ENCODE measurements around the gene CDHR1.

CDHR1 gene

GRCh38 chr10:84230359-84230758, 36.0 kb downstream of the CDHR1 start:
- DNase-seq (ENCODE audit: low read depth in 2 of 2), result no peak

- no peak for DNase-seq (ENCODE audit: low read depth in 2 of 2)
These were observed 38.0 kb downstream of the CDHR1 start for GRCh38 chr10:84232376-84232775.

GRCh38 chr10:84233940-84234339, 39.6 kb downstream of the CDHR1 start:
- DNase-seq (ENCODE audit: low read depth in 2 of 2), result no peak

- no peak for DNase-seq (ENCODE audit: low read depth in 2 of 2)
These were observed 40.1 kb downstream of the CDHR1 start for GRCh38 chr10:84234479-84234878.

GRCh38 chr10:84235096-84235495, 40.8 kb downstream of the CDHR1 start:
- DNase-seq (ENCODE audit: low read depth in 2 of 2), result no peak

GRCh38 chr10:84236807-84237198, 42.5 kb downstream of the CDHR1 start:
- DNase-seq (ENCODE audit: low read depth in 2 of 2), result no peak

GRCh38 chr10:84237199-84238051, 43.1 kb downstream of the CDHR1 start:
- no peak for DNase-seq (ENCODE audit: low read depth in 2 of 2)

- no peak for DNase-seq (ENCODE audit: low read depth in 2 of 2)
These were observed 44.6 kb downstream of the CDHR1 start for GRCh38 chr10:84238909-84239308.

- DNase-seq (ENCODE audit: low read depth in 2 of 2), result no peak
These were observed 47.0 kb downstream of the CDHR1 start, which contains the start of gene LRIT1 for GRCh38 chr10:84241185-84241790. LRIT1 (minus strand) TSS chr10:84241546; CDS start chr10:84241439, 107 bp downstream.

- no peak for DNase-seq (ENCODE audit: low read depth in 2 of 2)
These were observed 49.4 kb downstream of the CDHR1 start for GRCh38 chr10:84243759-84244158.

- no peak for DNase-seq (ENCODE audit: low read depth in 2 of 2)
These were observed 50.4 kb downstream of the CDHR1 start, which contains the start of gene RGR for GRCh38 chr10:84244651-84245270. RGR (plus strand) TSS chr10:84245053; CDS start chr10:84245091, 38 bp downstream.

GRCh38 chr10:84247496-84247895, 53.2 kb downstream of the CDHR1 start:
- no peak for DNase-seq (ENCODE audit: low read depth in 2 of 2)

- no peak for DNase-seq (ENCODE audit: low read depth in 2 of 2)
These were observed 54.5 kb downstream of the CDHR1 start for GRCh38 chr10:84248794-84249193.

- DNase-seq (ENCODE audit: low read depth in 2 of 2), result no peak
These were observed 60.5 kb downstream of the CDHR1 start for GRCh38 chr10:84254552-84255478.

- DNase-seq (ENCODE audit: low read depth in 2 of 2), result peak in 1 of 2 donors; percentile 2
These were observed 62.4 kb downstream of the CDHR1 start for GRCh38 chr10:84256510-84257342.

GRCh38 chr10:84257343-84258020, 63.1 kb downstream of the CDHR1 start:
- DNase-seq (ENCODE audit: low read depth in 2 of 2), result no peak

- DNase-seq (ENCODE audit: low read depth in 2 of 2), result no peak
These were observed 63.8 kb downstream of the CDHR1 start for GRCh38 chr10:84258034-84258695.

- DNase-seq (ENCODE audit: low read depth in 2 of 2), result no peak
These were observed 67.0 kb downstream of the CDHR1 start for GRCh38 chr10:84261236-84261915.
